NT2/D1 (cell line): ENCODE measurements around the gene USP28.

Experiments
- DNase-seq: peaks from one replicate; pipeline ENCODE4 v3.0.0-alpha.2; 2011; ENCODE audit warnings: low read depth, low spot score
- H3K27me3 ChIP-seq: 2 replicates; pipeline ENCODE4 v1.6.0; 2011; ENCODE audit warnings: mild to moderate bottlenecking; ENCODE audit not compliant: insufficient read length, insufficient read depth
- H3K36me3 ChIP-seq: 2 replicates; pipeline ENCODE4 v1.6.1; 2011; ENCODE audit warnings: mild to moderate bottlenecking, low read length, mixed read lengths; ENCODE audit not compliant: insufficient read depth, insufficient read length
- H3K4me1 ChIP-seq: 2 replicates; pipeline ENCODE4 v1.5.1; 2011; ENCODE audit not compliant: insufficient read depth, insufficient read length
- H3K4me3 ChIP-seq: 2 replicates; pipeline ENCODE4 v1.5.1; 2011; ENCODE audit warnings: low read depth; ENCODE audit not compliant: insufficient read length
- H3K9ac ChIP-seq: 2 replicates; pipeline ENCODE4 v1.6.0; 2011; ENCODE audit warnings: low read depth; ENCODE audit not compliant: insufficient read length
- H3K9me3 ChIP-seq: 2 replicates; pipeline ENCODE4 v1.5.1; 2011; ENCODE audit warnings: mild to moderate bottlenecking, low read length; ENCODE audit not compliant: insufficient read depth
- SUZ12 ChIP-seq: IDR thresholded peaks from 2 replicates; pipeline ENCODE4 v1.6.1; 2011; ENCODE audit not compliant: insufficient read length, insufficient read depth; ENCODE audit errors: extremely low read depth
- YY1 ChIP-seq: IDR thresholded peaks from 2 replicates; pipeline ENCODE4 v1.6.1; 2011; ENCODE audit not compliant: insufficient read length, insufficient read depth
- ZNF274 ChIP-seq: IDR thresholded peaks from 2 replicates; pipeline ENCODE4 v1.6.1; 2011; ENCODE audit warnings: mild to moderate bottlenecking, low read depth, low read length

USP28 gene

GRCh38 chr11:113876074-113876797 lies 864 bp upstream of the USP28 start:
- H3K9me3 ChIP-seq: no peaks in the 10 kb centered on the region
- TF ChIP-seq YY1 (no peak), SUZ12 (no peak), ZNF274 (no peak)
- no peaks in the 10 kb centered on the region for H3K27me3 ChIP-seq
- H3K4me1 ChIP-seq: no peaks in the 10 kb centered on the region
- no peak for DNase-seq
- H3K4me3 ChIP-seq: peak overlapping the region; percentile 58
- peaks cover 12% of the 10 kb centered on the region for H3K36me3 ChIP-seq
- peak overlapping the region; percentile 82 for H3K9ac ChIP-seq

GRCh38 chr11:113874581-113875233 lies 665 bp downstream of the USP28 start:
- H3K9me3 ChIP-seq: no peaks in the 10 kb centered on the region
- no peak for DNase-seq
- no peak for TF ChIP-seq SUZ12
- TF ChIP-seq ZNF274: no peak
- no peak for TF ChIP-seq YY1

GRCh38 chr11:113874096-113874495 lies 1.3 kb downstream of the USP28 start:
- peak overlapping the region; percentile 79 for H3K9ac ChIP-seq

More at GRCh38 chr11:113874581-113875233, 665 bp downstream of the USP28 start:
- peaks cover 18% of the 10 kb centered on the region for H3K36me3 ChIP-seq
- peak overlapping the region; percentile 79 for H3K9ac ChIP-seq
- H3K4me3 ChIP-seq: peak overlapping the region; percentile 79
- H3K27me3 ChIP-seq: no peaks in the 10 kb centered on the region
- no peaks in the 10 kb centered on the region for H3K4me1 ChIP-seq

GRCh38 chr11:113873236-113873626 lies 2.1 kb downstream of the USP28 start:
- Histone ChIP-seq H3K9ac (peak overlapping the region; percentile 64), H3K27me3 (no peaks in the 10 kb centered on the region), H3K9me3 (no peaks in the 10 kb centered on the region), H3K36me3 (peaks cover 29% of the 10 kb centered on the region), H3K4me3 (peak overlapping the region; percentile 79), H3K4me1 (no peaks in the 10 kb centered on the region)
- TF ChIP-seq ZNF274 (no peak), YY1 (no peak), SUZ12 (no peak)
- no peak for DNase-seq

More at GRCh38 chr11:113874096-113874495, 1.3 kb downstream of the USP28 start:
- DNase-seq: no peak
- Histone ChIP-seq H3K4me1 (no peaks in the 10 kb centered on the region), H3K36me3 (peaks cover 24% of the 10 kb centered on the region), H3K9me3 (no peaks in the 10 kb centered on the region), H3K4me3 (peak overlapping the region; percentile 79), H3K27me3 (no peaks in the 10 kb centered on the region)
- no peak for TF ChIP-seq SUZ12
- TF ChIP-seq YY1: no peak
- TF ChIP-seq ZNF274: no peak

GRCh38 chr11:113871336-113871735 lies 4.0 kb downstream of the USP28 start:
- TF ChIP-seq YY1 (no peak), SUZ12 (no peak), ZNF274 (no peak)
- Histone ChIP-seq H3K4me1 (no peaks in the 10 kb centered on the region), H3K27me3 (no peaks in the 10 kb centered on the region), H3K9ac (no peak overlapping the region), H3K36me3 (peaks cover 33% of the 10 kb centered on the region), H3K4me3 (no peak overlapping the region), H3K9me3 (no peaks in the 10 kb centered on the region)
- DNase-seq: no peak

GRCh38 chr11:113867843-113868503 lies 7.4 kb downstream of the USP28 start:
- Histone ChIP-seq H3K4me3 (no peak overlapping the region), H3K9me3 (no peaks in the 10 kb centered on the region), H3K36me3 (peaks cover 39% of the 10 kb centered on the region), H3K9ac (no peak overlapping the region), H3K27me3 (no peaks in the 10 kb centered on the region), H3K4me1 (peaks cover 2% of the 10 kb centered on the region)
- no peak for DNase-seq
- no peak for TF ChIP-seq YY1
- no peak for TF ChIP-seq ZNF274
- no peak for TF ChIP-seq SUZ12

GRCh38 chr11:113865873-113866272 lies 9.5 kb downstream of the USP28 start:
- H3K4me3 ChIP-seq: no peak overlapping the region
- peaks cover 2% of the 10 kb centered on the region for H3K4me1 ChIP-seq
- H3K9me3 ChIP-seq: no peaks in the 10 kb centered on the region
- no peak for TF ChIP-seq SUZ12
- TF ChIP-seq ZNF274: no peak
- no peak for TF ChIP-seq YY1
- H3K27me3 ChIP-seq: no peaks in the 10 kb centered on the region
- peaks cover 26% of the 10 kb centered on the region for H3K36me3 ChIP-seq
- no peak overlapping the region for H3K9ac ChIP-seq
- DNase-seq: no peak

- no peak for DNase-seq
- TF ChIP-seq ZNF274 (no peak), SUZ12 (no peak), YY1 (no peak)
- H3K4me1 ChIP-seq: peaks cover 2% of the 10 kb centered on the region
- no peak overlapping the region for H3K9ac ChIP-seq
- no peak overlapping the region for H3K4me3 ChIP-seq
- no peaks in the 10 kb centered on the region for H3K9me3 ChIP-seq
- peaks cover 21% of the 10 kb centered on the region for H3K36me3 ChIP-seq
- no peaks in the 10 kb centered on the region for H3K27me3 ChIP-seq
These were observed 11.0 kb downstream of the USP28 start for GRCh38 chr11:113864410-113864809.
